D721Med (cell line): ENCODE measurements around the gene GHRL.

Experiments used
- DNase-seq: peaks from one replicate; pipeline ENCODE4 v3.0.0; 2011; ENCODE audit warnings: low spot score; ENCODE audit not compliant: insufficient read length
- FAIRE-seq: peaks from 2 replicates; lab custom pipeline; 2011; peaks lifted over from hg19 to GRCh38; lab: Jason Lieb, UNC
- CTCF ChIP-seq: IDR thresholded peaks from 2 replicates; pipeline ENCODE4 v1.5.1; 2012; ENCODE audit warnings: mild to moderate bottlenecking, control low read depth; ENCODE audit not compliant: insufficient read depth; ENCODE audit errors: missing control alignments

GHRL gene

DNA sequence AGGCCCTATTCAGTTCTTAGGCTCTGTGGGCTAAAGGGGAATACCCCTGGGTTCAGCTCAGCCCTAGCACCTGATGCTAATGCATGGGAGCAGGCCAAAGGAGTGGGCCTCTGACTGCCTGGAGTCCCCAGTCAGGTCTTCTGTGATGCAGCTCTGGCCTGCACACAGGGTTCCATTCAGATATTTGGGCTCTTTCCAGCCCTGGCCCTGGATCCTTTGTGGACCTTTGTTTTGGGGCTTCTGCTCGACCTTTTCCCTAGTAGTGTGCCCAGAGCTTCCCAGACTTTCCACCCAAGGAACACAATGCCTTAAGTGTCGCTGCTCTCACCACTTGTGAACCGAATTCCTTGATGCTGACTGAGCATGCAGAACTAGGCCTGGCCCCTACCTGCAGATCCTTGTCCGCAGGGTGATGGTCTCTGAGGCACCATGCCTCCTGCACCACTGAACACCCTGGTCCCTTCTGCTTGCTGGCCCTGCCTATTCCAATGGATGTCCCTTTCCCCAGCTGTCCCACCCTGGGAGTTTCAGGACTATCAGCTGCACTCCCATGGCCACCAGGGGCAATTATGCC, 23.1 kb upstream of the GHRL start:
- DNase-seq, result no peak
- no peak for TF ChIP-seq CTCF
- no peak for FAIRE-seq

- TF ChIP-seq CTCF, result no peak
- no peak for FAIRE-seq
- DNase-seq, result no peak
These were observed 22.4 kb upstream of the GHRL start for GRCh38 chr3:10315101-10315500.

- FAIRE-seq, result no peak
- no peak for TF ChIP-seq CTCF
These were observed 20.1 kb upstream of the GHRL start for GRCh38 chr3:10312861-10313260.

GRCh38 chr3:10312391-10312790, 19.6 kb upstream of the GHRL start:
- DNase-seq, result no peak
- no peak for FAIRE-seq
- TF ChIP-seq CTCF, result no peak

More at GRCh38 chr3:10312861-10313260, 20.1 kb upstream of the GHRL start:
- no peak for DNase-seq

DNA sequence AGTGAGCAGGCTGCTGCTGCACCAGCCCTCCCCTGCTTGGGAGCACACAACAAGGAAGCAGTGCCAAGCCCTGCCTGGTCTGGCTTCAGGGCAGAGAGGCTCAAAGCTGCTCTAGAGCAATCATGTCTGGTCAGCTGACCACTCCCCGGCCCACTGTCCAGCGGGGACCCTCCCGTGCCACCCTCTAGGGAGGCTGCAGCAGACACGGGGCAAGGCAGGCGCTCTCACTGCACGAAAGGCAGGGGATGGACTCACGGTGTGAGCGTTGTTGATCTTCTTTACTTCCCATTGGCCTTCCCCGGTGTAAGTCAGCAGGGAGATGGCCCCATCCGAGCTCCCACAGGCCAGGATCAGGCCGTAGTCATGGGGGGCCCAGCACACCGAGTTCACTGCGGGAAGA, 19.0 kb upstream of the GHRL start:
- TF ChIP-seq CTCF, result no peak
- FAIRE-seq (no peak), DNase-seq (no peak)

- TF ChIP-seq CTCF, result no peak
- FAIRE-seq (no peak), DNase-seq (no peak)
These were observed 17.8 kb upstream of the GHRL start for GRCh38 chr3:10310578-10310977.

DNA sequence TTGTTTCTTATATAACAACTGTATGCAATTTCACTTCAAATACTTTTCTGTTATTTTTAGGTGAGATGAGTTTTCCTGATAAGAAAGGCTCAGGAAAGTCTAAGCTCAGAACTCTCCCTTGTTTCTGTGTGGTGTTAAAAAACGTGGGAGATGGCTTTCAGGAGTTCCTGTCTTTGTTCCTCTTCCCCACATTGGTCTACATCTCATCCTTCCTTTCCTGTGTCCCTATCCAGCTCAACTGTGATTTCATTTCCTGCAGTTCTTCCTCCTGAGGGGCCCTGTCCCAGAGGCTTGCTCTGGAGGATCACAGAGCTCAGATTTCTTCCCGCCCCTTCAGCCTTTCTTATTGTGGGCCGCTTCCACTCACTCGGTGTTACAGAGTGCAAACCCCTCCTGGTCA, 17.0 kb upstream of the GHRL start:
- FAIRE-seq (no peak), DNase-seq (no peak)
- no peak for TF ChIP-seq CTCF
